WTC11 (cell line): ENCODE results near the gene LIN7A. TPM values are rescaled to one million over a fixed set of nuclear protein-coding genes. Genes with fewer than 3 reads are reported as not detected.

Source experiments
- ATAC-seq: fragments of 200-7000 bp; cut with Tn5 transposase; 2 replicates; pipeline ENCODE4 v1.10.0; 2021; ENCODE audit warnings: mild to moderate bottlenecking, moderate library complexity
- CTCF ChIA-PET: fragments of 300-600 bp; sonication (Branson Sonifier 250); formaldehyde crosslinking; loops from one replicate; lab custom pipeline; 2021; ENCODE audit warnings: antibody characterized with exemption; lab: Charles Lee
- POLR2A ChIA-PET: fragments of 350-600 bp; sonication (Branson Sonifier 250); formaldehyde crosslinking; loops from one replicate; lab custom pipeline; 2021; ENCODE audit warnings: antibody characterized with exemption; lab: Charles Lee
- DNase-seq: peaks from one replicate; pipeline ENCODE4 v3.0.0; 2021; ENCODE audit warnings: low spot score
- H3K27ac Mint-ChIP-seq: 2 replicates; pipeline ENCODE4 v1.8.0; 2021; ENCODE audit warnings: mixed read lengths
- H3K27me3 Mint-ChIP-seq: 2 replicates; pipeline ENCODE4 v1.8.0; 2021; ENCODE audit warnings: low read depth, mild to moderate bottlenecking, moderate library complexity, mixed read lengths
- H3K36me3 Mint-ChIP-seq: 2 replicates; pipeline ENCODE4 v1.8.0; 2021; ENCODE audit warnings: mixed read lengths
- H3K4me1 Mint-ChIP-seq: 2 replicates; pipeline ENCODE4 v1.8.0; 2022; ENCODE audit warnings: mixed read lengths
- H3K4me3 Mint-ChIP-seq: 2 replicates; pipeline ENCODE4 v1.8.0; 2021; ENCODE audit warnings: mild to moderate bottlenecking, moderate library complexity, mixed read lengths
- H3K9me3 Mint-ChIP-seq: 2 replicates; pipeline ENCODE4 v1.8.0; 2021; ENCODE audit warnings: mixed read lengths
- ARID4B ChIP-seq: sonication (generic); formaldehyde crosslinking; IDR thresholded peaks from 2 replicates; pipeline ENCODE4 v1.8.0; 2023; ENCODE audit warnings: missing genetic modification reagents, mild to moderate bottlenecking, borderline replicate concordance
- ATF1 ChIP-seq: sonication (generic); formaldehyde crosslinking; IDR thresholded peaks from 2 replicates; pipeline ENCODE4 v1.8.1; 2023; ENCODE audit warnings: mild to moderate bottlenecking, moderate library complexity, missing genetic modification reagents
- CBFB ChIP-seq: sonication (generic); formaldehyde crosslinking; IDR thresholded peaks from 2 replicates; pipeline ENCODE4 v1.8.1; 2022; ENCODE audit warnings: mild to moderate bottlenecking, low read depth, missing genetic modification reagents
- CDX4 ChIP-seq: fragments of 250-450 bp; sonication (Bioruptor Pico); IDR thresholded peaks from 2 replicates; pipeline ENCODE4 v1.9.0; 2021; ENCODE audit warnings: moderate library complexity, mild to moderate bottlenecking, inconsistent platforms, borderline replicate concordance
- CREM ChIP-seq: sonication (generic); formaldehyde crosslinking; IDR thresholded peaks from 2 replicates; pipeline ENCODE4 v1.8.1; 2022; ENCODE audit warnings: mild to moderate bottlenecking, missing genetic modification reagents, moderate library complexity
- ELF4 ChIP-seq: sonication (generic); formaldehyde crosslinking; IDR thresholded peaks from 2 replicates; pipeline ENCODE4 v1.8.1; 2022; ENCODE audit warnings: low read depth, mild to moderate bottlenecking, moderate library complexity, missing genetic modification reagents
- EMX1 ChIP-seq: fragments of 250-450 bp; sonication (Bioruptor Pico); IDR thresholded peaks from 2 replicates; pipeline ENCODE4 v1.8.0; 2021; ENCODE audit warnings: mild to moderate bottlenecking
- JUN ChIP-seq: sonication (generic); formaldehyde crosslinking; IDR thresholded peaks from 2 replicates; pipeline ENCODE4 v1.8.0; 2023; ENCODE audit warnings: mild to moderate bottlenecking, missing genetic modification reagents
- MXD4 ChIP-seq: fragments of 250-450 bp; sonication (Bioruptor Pico); IDR thresholded peaks from 2 replicates; pipeline ENCODE4 v1.8.0; 2021; ENCODE audit warnings: mild to moderate bottlenecking, moderate library complexity, borderline replicate concordance
- NFATC4 ChIP-seq: fragments of 250-450 bp; sonication (Bioruptor Pico); IDR thresholded peaks from 2 replicates; pipeline ENCODE4 v1.9.0; 2021; ENCODE audit warnings: mild to moderate bottlenecking
- RORB ChIP-seq: fragments of 250-450 bp; sonication (Bioruptor Pico); IDR thresholded peaks from 2 replicates; pipeline ENCODE4 v1.9.0; 2021; ENCODE audit warnings: mild to moderate bottlenecking
- SOX15 ChIP-seq: fragments of 250-450 bp; sonication (Bioruptor Pico); IDR thresholded peaks from 2 replicates; pipeline ENCODE4 v1.9.0; 2021; ENCODE audit warnings: mild to moderate bottlenecking
- ZBTB43 ChIP-seq: sonication (generic); formaldehyde crosslinking; IDR thresholded peaks from 2 replicates; pipeline ENCODE4 v1.8.1; 2023; ENCODE audit warnings: mild to moderate bottlenecking, missing genetic modification reagents
- ZNF317 ChIP-seq: sonication (generic); formaldehyde crosslinking; IDR thresholded peaks from 2 replicates; pipeline ENCODE4 v1.8.1; 2023; ENCODE audit warnings: low read depth, mild to moderate bottlenecking, moderate library complexity, missing genetic modification reagents, borderline replicate concordance
- ZNF423 ChIP-seq: fragments of 250-450 bp; sonication (Bioruptor Pico); IDR thresholded peaks from 2 replicates; pipeline ENCODE4 v2.1.2; 2022; ENCODE audit warnings: mild to moderate bottlenecking, moderate library complexity
- ZNF532 ChIP-seq: fragments of 250-450 bp; sonication (Bioruptor Pico); IDR thresholded peaks from 2 replicates; pipeline ENCODE4 v1.9.0; 2021; ENCODE audit warnings: mild to moderate bottlenecking, borderline replicate concordance
- total RNA-seq: library from RNA; stranded (reverse); gene quantifications from 3 replicates; pipeline ENCODE4 v1.2.3, GENCODE V29; 2021
- TF ChIP-seq, protein P1 (sequence below): sonication (generic); formaldehyde crosslinking; conservative IDR thresholded peaks from 2 replicates; pipeline ENCODE4 v1.8.1; 2022; ENCODE audit warnings: mild to moderate bottlenecking, missing genetic modification reagents
- TF ChIP-seq, protein P2 (sequence below): fragments of 250-450 bp; sonication (Bioruptor Pico); IDR thresholded peaks from 2 replicates; pipeline ENCODE4 v1.9.0; 2021; ENCODE audit warnings: mild to moderate bottlenecking
- TF ChIP-seq, protein P3 (sequence below): sonication (generic); formaldehyde crosslinking; IDR thresholded peaks from 2 replicates; pipeline ENCODE4 v1.8.1; 2022; ENCODE audit warnings: mild to moderate bottlenecking, moderate library complexity, missing genetic modification reagents

LIN7A gene
- total RNA-seq, 1 experiment from 2014 or later, result 8.5 TPM

GRCh38 chr12:80952443-80952842, 14.7 kb upstream of the LIN7A start:
- no peaks in the 10 kb centered on the region for H3K36me3 Mint-ChIP-seq
- TF ChIP-seq CREM (no peak), ZNF317 (CRISPR knock-in tag) (no peak), ELF4 (no peak), ARID4B (CRISPR knock-in tag) (no peak), CBFB (no peak), NFATC4 (CRISPR knock-in tag) (no peak), ATF1 (no peak), JUN (no peak), RORB (CRISPR knock-in tag) (no peak), ZNF423 (CRISPR knock-in tag) (no peak)
- TF ChIP-seq, protein P1, sequence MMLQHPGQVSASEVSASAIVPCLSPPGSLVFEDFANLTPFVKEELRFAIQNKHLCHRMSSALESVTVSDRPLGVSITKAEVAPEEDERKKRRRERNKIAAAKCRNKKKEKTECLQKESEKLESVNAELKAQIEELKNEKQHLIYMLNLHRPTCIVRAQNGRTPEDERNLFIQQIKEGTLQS (CRISPR knock-in tag), result no peak
- TF ChIP-seq, protein P2, sequence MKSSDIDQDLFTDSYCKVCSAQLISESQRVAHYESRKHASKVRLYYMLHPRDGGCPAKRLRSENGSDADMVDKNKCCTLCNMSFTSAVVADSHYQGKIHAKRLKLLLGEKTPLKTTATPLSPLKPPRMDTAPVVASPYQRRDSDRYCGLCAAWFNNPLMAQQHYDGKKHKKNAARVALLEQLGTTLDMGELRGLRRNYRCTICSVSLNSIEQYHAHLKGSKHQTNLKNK (CRISPR knock-in tag), result no peak
- H3K27ac Mint-ChIP-seq, result no peak overlapping the region
- no peak for DNase-seq
- no peaks in the 10 kb centered on the region for H3K27me3 Mint-ChIP-seq
- H3K4me3 Mint-ChIP-seq, result no peak overlapping the region
- H3K9me3 Mint-ChIP-seq, result no peaks in the 10 kb centered on the region
- CTCF ChIA-PET, result no interaction called here
- no peak for ATAC-seq
- H3K4me1 Mint-ChIP-seq, result peaks cover 19% of the 10 kb centered on the region
- POLR2A ChIA-PET, result interaction anchor here (0.6 kb wide), 1 partner anchor 63 kb away, joined by 3 read pairs; no protein-coding TSS in a partner anchor

DNA sequence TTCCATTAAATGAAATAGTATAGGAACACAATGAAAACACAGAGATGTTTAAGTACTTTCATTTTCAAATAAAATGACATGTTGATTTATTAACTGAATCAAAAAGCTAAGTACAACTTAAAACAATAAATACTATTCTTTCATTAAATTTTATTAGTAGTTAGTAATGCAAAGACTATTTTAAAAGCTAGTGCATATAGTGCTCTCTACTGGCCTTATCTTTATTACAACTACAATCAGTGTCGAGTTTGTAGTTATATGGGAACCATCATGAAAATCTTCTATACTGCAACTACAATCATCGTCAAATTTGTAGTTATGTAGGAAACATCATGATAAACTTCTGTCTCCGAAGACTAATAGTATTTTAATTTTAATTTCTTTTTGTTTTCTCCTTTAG, 8.9 kb upstream of the LIN7A start:
- no peak overlapping the region for H3K4me3 Mint-ChIP-seq
- H3K27ac Mint-ChIP-seq, result no peak overlapping the region
- POLR2A ChIA-PET, result no interaction called here
- ATAC-seq (no peak), DNase-seq (no peak)
- no peaks in the 10 kb centered on the region for H3K27me3 Mint-ChIP-seq
- CTCF ChIA-PET, result interaction anchor here (1.5 kb wide), 1 partner anchor 10 kb away, joined by 4 read pairs; no protein-coding TSS in a partner anchor
- peaks cover 3% of the 10 kb centered on the region for H3K4me1 Mint-ChIP-seq
- no peaks in the 10 kb centered on the region for H3K36me3 Mint-ChIP-seq
- no peaks in the 10 kb centered on the region for H3K9me3 Mint-ChIP-seq
- TF ChIP-seq, protein P3, sequence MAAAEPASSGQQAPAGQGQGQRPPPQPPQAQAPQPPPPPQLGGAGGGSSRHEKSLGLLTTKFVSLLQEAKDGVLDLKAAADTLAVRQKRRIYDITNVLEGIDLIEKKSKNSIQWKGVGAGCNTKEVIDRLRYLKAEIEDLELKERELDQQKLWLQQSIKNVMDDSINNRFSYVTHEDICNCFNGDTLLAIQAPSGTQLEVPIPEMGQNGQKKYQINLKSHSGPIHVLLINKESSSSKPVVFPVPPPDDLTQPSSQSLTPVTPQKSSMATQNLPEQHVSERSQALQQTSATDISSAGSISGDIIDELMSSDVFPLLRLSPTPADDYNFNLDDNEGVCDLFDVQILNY (CRISPR knock-in tag), result no peak
- TF ChIP-seq ZNF532 (CRISPR knock-in tag) (no peak), ZBTB43 (CRISPR knock-in tag) (no peak), ZNF423 (CRISPR knock-in tag) (no peak), MXD4 (CRISPR knock-in tag) (no peak), EMX1 (CRISPR knock-in tag) (no peak), CDX4 (no peak), SOX15 (CRISPR knock-in tag) (no peak)
- TF ChIP-seq, protein P1 (CRISPR knock-in tag), result no peak
